ENCODE data around the gene CYP20A1.

GRCh38 chr2:203354966-203355365 is 116.1 kb downstream of the CYP20A1 start:
- TF ChIP-seq GATA3 (IDR thresholded peaks at IDR 0.05; ENCODE audit: low read depth, low read length) = no peak
- TF ChIP-seq GATA2 (IDR thresholded peaks at IDR 0.05; ENCODE audit: low read depth, low read length) = no peak
